Mesendoderm (in vitro differentiated cells): Measurements from ENCODE around the gene PRR9.

ENCODE experiments used
- DNase-seq: peaks from one replicate; pipeline ENCODE4 v3.0.0; 2013
- H2AK5ac ChIP-seq: 2 replicates; pipeline ENCODE4 v1.6.1; 2013; ENCODE audit warnings: low read length, inconsistent platforms
- H2BK120ac ChIP-seq: 2 replicates; pipeline ENCODE4 v1.6.1; 2013; ENCODE audit warnings: low read depth, mild to moderate bottlenecking, low read length, moderate library complexity, mixed read lengths
- H2BK15ac ChIP-seq: replicated peaks from 2 replicates; pipeline ENCODE4 v1.6.1; 2013; ENCODE audit warnings: low read depth, mild to moderate bottlenecking, moderate library complexity
- H2BK5ac ChIP-seq: 2 replicates; pipeline ENCODE4 v1.6.1; 2013; ENCODE audit warnings: low read length, inconsistent platforms
- H3K18ac ChIP-seq: 2 replicates; pipeline ENCODE4 v1.6.1; 2013; ENCODE audit warnings: mild to moderate bottlenecking, low read length, mixed read lengths
- H3K23ac ChIP-seq: one replicate; pipeline ENCODE4 v1.6.1; 2013; ENCODE audit warnings: low read length
- H3K27ac ChIP-seq: 2 replicates; pipeline ENCODE4 v1.5.1; 2013; ENCODE audit warnings: low read depth, mild to moderate bottlenecking, inconsistent platforms, low read length, moderate library complexity
- H3K27me3 ChIP-seq: 2 replicates; pipeline ENCODE4 v1.6.1; 2013; ENCODE audit warnings: low read length, control low read depth, mild to moderate bottlenecking, inconsistent platforms; ENCODE audit not compliant: insufficient read depth, poor library complexity
- H3K36me3 ChIP-seq: 2 replicates; pipeline ENCODE4 v1.6.1; 2013; ENCODE audit warnings: low read length, inconsistent platforms; ENCODE audit not compliant: control insufficient read depth, insufficient read depth
- H3K4ac ChIP-seq: one replicate; pipeline ENCODE4 v1.6.1; 2013; ENCODE audit warnings: low read depth, mild to moderate bottlenecking, low read length, moderate library complexity
- H3K4me1 ChIP-seq: 2 replicates; pipeline ENCODE4 v1.6.1; 2013; ENCODE audit warnings: low read depth, low read length, inconsistent platforms; ENCODE audit not compliant: control insufficient read depth
- H3K4me2 ChIP-seq: 2 replicates; pipeline ENCODE4 v1.6.1; 2013; ENCODE audit warnings: low read length
- H3K4me3 ChIP-seq: 2 replicates; pipeline ENCODE4 v1.5.1; 2013; ENCODE audit warnings: mild to moderate bottlenecking, low read length
- H3K56ac ChIP-seq: one replicate; pipeline ENCODE4 v1.6.1; 2013; ENCODE audit warnings: low read length
- H3K79me1 ChIP-seq: 2 replicates; pipeline ENCODE4 v1.6.1; 2013; ENCODE audit warnings: low read length, inconsistent platforms
- H3K79me2 ChIP-seq: 2 replicates; pipeline ENCODE4 v1.6.1; 2013; ENCODE audit warnings: mild to moderate bottlenecking, low read length; ENCODE audit not compliant: control insufficient read depth, insufficient read depth
- H3K9ac ChIP-seq: 2 replicates; pipeline ENCODE4 v1.6.1; 2013; ENCODE audit warnings: low read length, inconsistent platforms
- H4K5ac ChIP-seq: one replicate; pipeline ENCODE4 v1.6.1; 2013; ENCODE audit warnings: low read length
- H4K8ac ChIP-seq: one replicate; pipeline ENCODE4 v1.6.1; 2013; ENCODE audit warnings: low read depth, mild to moderate bottlenecking, control low read depth, low read length, moderate library complexity
- WGBS: extraction: QIAGEN DNeasy Blood & Tissue Kit; methylation state at CpG from one replicate; pipeline ENCODE4 v1.1.7; 2013; ENCODE audit warnings: low lambda C conversion rate, missing lambda C conversion rate; ENCODE audit not compliant: insufficient coverage; ENCODE audit errors: extremely low coverage; 5-methylcytosine and 5-hydroxymethylcytosine counted together

Gene PRR9

DNA sequence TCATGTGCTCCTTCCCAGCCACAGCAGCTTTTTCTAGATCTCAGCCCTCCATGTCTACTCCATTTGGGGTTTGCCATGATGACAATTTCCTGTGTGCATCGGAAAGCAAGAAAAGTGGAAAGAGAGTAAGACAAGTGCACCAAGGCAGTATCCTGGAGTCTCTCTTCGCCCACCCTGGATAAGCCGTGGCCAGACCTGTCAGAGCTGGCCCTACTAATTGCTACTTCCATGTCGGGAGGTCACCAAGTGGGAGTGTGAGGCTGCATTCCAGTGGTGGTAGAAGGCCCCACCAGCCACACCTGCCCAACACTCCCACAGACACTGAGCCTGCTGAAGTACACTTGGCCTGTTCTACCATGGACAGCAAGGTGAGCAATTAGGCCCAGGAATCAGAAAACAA is 28.1 kb downstream of the PRR9 start:
- Histone ChIP-seq H2BK5ac (no peak overlapping the region), H3K27ac (no peak overlapping the region), H3K27me3 (no peaks in the 10 kb centered on the region), H4K5ac (no peak overlapping the region), H3K4me2 (no peak overlapping the region), H3K79me2 (no peaks in the 10 kb centered on the region), H3K4ac (no peak overlapping the region), H3K4me3 (no peak overlapping the region), H2BK120ac (no peak overlapping the region), H3K9ac (no peak overlapping the region), H2BK15ac (no peak overlapping the region), H4K8ac (no peak overlapping the region), H3K4me1 (no peaks in the 10 kb centered on the region), H3K79me1 (no peaks in the 10 kb centered on the region), H3K36me3 (no peaks in the 10 kb centered on the region), H3K56ac (no peak overlapping the region), H3K18ac (no peak overlapping the region), H2AK5ac (no peak overlapping the region), H3K23ac (no peak overlapping the region)
- no peak for DNase-seq
- no CpG with 5 or more reads among the region's 4 CpGs for WGBS

DNA sequence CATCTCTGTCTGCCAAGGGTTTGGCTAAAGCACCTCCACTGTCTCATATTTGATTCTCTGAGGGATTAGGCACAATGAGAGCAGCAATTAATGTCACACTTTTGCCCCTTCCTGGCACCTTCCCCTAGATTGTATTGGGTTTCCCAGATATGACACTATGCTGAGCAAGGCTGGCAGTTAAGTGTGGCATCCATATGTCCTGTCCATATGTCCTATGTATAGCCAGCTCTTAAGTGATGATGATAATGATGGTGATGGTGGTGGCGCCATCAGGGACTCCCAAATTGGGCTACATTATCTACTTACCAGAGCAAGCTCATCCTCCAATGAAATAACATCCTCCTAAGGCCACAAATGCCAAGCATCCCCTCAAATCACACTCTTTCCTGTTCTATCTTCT is 28.6 kb downstream of the PRR9 start:
- Histone ChIP-seq H2AK5ac (no peak overlapping the region), H3K4me1 (no peaks in the 10 kb centered on the region), H4K5ac (no peak overlapping the region), H2BK5ac (no peak overlapping the region), H3K23ac (no peak overlapping the region), H3K56ac (no peak overlapping the region), H3K27me3 (no peaks in the 10 kb centered on the region), H3K4me2 (no peak overlapping the region), H3K27ac (no peak overlapping the region), H3K9ac (no peak overlapping the region), H2BK15ac (no peak overlapping the region), H3K4ac (no peak overlapping the region), H3K79me2 (no peaks in the 10 kb centered on the region), H4K8ac (no peak overlapping the region), H3K79me1 (no peaks in the 10 kb centered on the region), H3K18ac (no peak overlapping the region), H3K4me3 (no peak overlapping the region), H3K36me3 (no peaks in the 10 kb centered on the region), H2BK120ac (no peak overlapping the region)
- DNase-seq: no peak
- WGBS: no CpG with 5 or more reads among the region's 1 CpG

DNA sequence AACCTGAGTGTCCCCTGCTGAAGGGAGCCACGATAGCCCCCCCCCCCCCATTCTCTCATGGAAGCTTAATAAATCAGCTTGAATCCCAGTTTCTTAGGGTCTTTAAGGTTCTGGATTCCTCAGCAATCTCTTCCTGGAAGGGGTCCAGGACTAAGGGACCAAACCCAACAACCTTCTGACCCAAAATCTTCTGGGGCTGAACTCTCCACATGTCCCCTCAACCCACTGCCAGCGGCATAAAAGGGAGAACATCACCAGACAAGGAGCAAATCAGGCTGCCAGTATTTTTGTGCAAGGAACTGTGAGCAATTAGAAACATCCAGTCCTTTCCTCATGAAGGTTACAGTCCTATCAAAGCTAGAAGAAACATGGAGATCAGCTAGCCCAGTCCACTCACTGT is 29.4 kb downstream of the PRR9 start:
- Histone ChIP-seq H3K27ac (no peak overlapping the region), H3K4me1 (no peaks in the 10 kb centered on the region), H4K8ac (no peak overlapping the region), H4K5ac (no peak overlapping the region), H3K4me3 (no peak overlapping the region), H3K23ac (no peak overlapping the region), H3K79me2 (no peaks in the 10 kb centered on the region), H2BK120ac (no peak overlapping the region), H3K56ac (no peak overlapping the region), H3K4ac (no peak overlapping the region), H3K79me1 (no peaks in the 10 kb centered on the region), H3K4me2 (no peak overlapping the region), H3K9ac (no peak overlapping the region), H3K36me3 (no peaks in the 10 kb centered on the region), H2BK5ac (no peak overlapping the region), H3K18ac (no peak overlapping the region), H2BK15ac (no peak overlapping the region), H3K27me3 (no peaks in the 10 kb centered on the region), H2AK5ac (no peak overlapping the region)
- no peak for DNase-seq
- WGBS: no CpG with 5 or more reads among the region's 2 CpGs

DNA sequence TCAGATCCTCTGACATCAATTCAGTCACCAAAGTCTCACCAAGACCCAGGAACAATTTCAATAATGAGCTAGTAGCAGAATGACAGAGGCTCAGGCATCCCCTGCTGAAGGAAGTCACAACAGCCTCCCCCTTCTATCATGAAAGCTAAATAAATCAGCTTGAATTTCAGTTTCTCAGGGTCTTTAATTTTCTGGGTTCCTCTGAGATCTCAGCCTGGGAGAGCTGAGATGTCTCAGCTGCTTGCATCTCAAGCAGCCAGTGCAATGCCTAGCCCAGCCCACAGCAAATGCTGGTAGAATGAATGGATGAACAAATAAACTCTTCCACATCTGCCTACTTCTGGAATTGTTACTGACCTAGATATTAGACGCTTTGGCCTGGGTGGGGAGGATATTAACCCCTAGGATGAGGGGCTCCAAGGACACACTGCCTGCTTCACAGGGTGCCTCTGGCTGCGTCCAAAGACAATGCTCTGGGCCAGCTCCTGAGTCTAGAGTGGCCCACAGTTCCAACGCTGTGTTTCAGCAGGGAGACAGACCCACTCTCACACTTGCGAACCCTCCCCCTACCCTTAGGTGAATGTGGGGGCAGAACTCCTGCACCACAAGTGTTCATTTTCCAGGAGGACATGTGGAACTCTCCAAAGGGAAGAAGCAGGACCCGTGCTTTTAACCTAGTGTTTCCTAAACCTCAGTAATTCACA is 30.9 kb downstream of the PRR9 start:
- no peak overlapping the region for H3K56ac ChIP-seq
- no peaks in the 10 kb centered on the region for H3K79me2 ChIP-seq
- no peak overlapping the region for H4K5ac ChIP-seq
- no peak overlapping the region for H3K23ac ChIP-seq
- H2BK5ac ChIP-seq: no peak overlapping the region
- H3K4me1 ChIP-seq: no peaks in the 10 kb centered on the region
- H3K4ac ChIP-seq: no peak overlapping the region
- WGBS: no CpG with 5 or more reads among the region's 5 CpGs
- no peak overlapping the region for H3K27ac ChIP-seq
- no peak overlapping the region for H3K4me3 ChIP-seq
- no peak overlapping the region for H3K18ac ChIP-seq
- H3K79me1 ChIP-seq: no peaks in the 10 kb centered on the region
- no peak overlapping the region for H2BK15ac ChIP-seq
- H2AK5ac ChIP-seq: no peak overlapping the region
- no peaks in the 10 kb centered on the region for H3K36me3 ChIP-seq
- H4K8ac ChIP-seq: no peak overlapping the region
- no peak overlapping the region for H3K4me2 ChIP-seq
- H3K27me3 ChIP-seq: no peaks in the 10 kb centered on the region
- H2BK120ac ChIP-seq: no peak overlapping the region
- no peak for DNase-seq
- H3K9ac ChIP-seq: no peak overlapping the region

- no CpG with 5 or more reads among the region's 1 CpG for WGBS
- Histone ChIP-seq H4K8ac (no peak overlapping the region), H3K18ac (no peak overlapping the region), H2BK5ac (no peak overlapping the region), H2BK15ac (no peak overlapping the region), H3K27ac (no peak overlapping the region), H2AK5ac (no peak overlapping the region), H3K23ac (no peak overlapping the region), H3K27me3 (no peaks in the 10 kb centered on the region), H3K79me2 (no peaks in the 10 kb centered on the region), H3K4me3 (no peak overlapping the region), H3K4me2 (no peak overlapping the region), H3K4ac (no peak overlapping the region), H4K5ac (no peak overlapping the region), H3K56ac (no peak overlapping the region), H3K9ac (no peak overlapping the region), H3K79me1 (no peaks in the 10 kb centered on the region), H3K4me1 (no peaks in the 10 kb centered on the region), H2BK120ac (no peak overlapping the region), H3K36me3 (no peaks in the 10 kb centered on the region)
- no peak for DNase-seq
Measured at GRCh38 chr1:153250166-153250565, 32.8 kb downstream of the PRR9 start.

DNA sequence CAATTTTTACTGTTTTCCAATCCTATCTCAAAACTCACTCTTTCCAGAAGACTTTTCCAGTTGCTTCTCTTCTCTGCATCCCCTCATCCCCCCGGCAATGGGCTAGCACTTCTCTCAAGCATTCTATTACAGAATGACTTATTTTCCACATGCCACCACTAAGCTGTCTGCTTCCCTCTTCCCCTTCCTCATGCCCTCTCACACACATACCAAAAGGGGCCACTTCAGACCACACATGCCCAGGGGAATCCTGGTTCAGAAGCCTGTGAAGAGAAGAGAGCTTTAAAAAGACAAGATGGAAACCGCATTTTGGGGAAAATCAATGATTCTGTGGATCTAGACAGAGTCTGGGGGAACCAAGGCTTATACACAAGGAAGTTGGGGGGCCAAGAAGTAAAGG is 33.7 kb downstream of the PRR9 start:
- DNase-seq: no peak
- Histone ChIP-seq H3K79me1 (no peaks in the 10 kb centered on the region), H2BK15ac (no peak overlapping the region), H3K4ac (no peak overlapping the region), H3K4me1 (no peaks in the 10 kb centered on the region), H3K18ac (no peak overlapping the region), H3K79me2 (no peaks in the 10 kb centered on the region), H4K8ac (no peak overlapping the region), H3K4me2 (no peak overlapping the region), H2AK5ac (no peak overlapping the region), H3K56ac (no peak overlapping the region), H4K5ac (no peak overlapping the region), H3K27ac (no peak overlapping the region), H3K27me3 (no peaks in the 10 kb centered on the region), H3K23ac (no peak overlapping the region), H3K9ac (no peak overlapping the region), H2BK120ac (no peak overlapping the region), H3K4me3 (no peak overlapping the region), H3K36me3 (no peaks in the 10 kb centered on the region), H2BK5ac (no peak overlapping the region)
- WGBS: no CpG with 5 or more reads among the region's 2 CpGs
